ENCODE data around the gene LDLRAP1.
"Not testable (repeated sequence)": the region's sequence is repeated elsewhere in the genome, so short reads cannot be mapped to it uniquely, and the experiment has no call there.

The LDLRAP1 gene

DNA sequence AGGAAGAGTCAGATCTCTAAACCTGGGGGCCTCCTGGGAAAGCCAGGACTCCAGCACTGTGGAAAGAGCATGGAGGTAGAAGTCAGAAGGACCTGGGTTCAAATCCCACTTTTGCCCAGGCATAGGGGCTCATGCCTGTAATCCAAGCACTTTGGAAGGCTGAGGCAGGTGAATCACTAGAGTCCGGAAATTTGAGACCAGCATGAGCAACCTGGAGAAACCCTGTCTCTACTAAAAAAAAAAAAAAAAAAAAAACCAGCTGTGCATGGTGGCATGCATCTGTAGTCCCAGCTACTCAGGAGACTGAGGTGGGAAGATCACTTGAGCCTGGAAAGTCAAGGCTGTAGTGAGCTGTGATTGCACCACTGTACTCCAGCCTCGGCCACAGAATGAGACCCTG lies 31.8 kb downstream of the LDLRAP1 start:
- DNase-seq (ENCODE audit: low read depth, low spot score): no peak

DNA sequence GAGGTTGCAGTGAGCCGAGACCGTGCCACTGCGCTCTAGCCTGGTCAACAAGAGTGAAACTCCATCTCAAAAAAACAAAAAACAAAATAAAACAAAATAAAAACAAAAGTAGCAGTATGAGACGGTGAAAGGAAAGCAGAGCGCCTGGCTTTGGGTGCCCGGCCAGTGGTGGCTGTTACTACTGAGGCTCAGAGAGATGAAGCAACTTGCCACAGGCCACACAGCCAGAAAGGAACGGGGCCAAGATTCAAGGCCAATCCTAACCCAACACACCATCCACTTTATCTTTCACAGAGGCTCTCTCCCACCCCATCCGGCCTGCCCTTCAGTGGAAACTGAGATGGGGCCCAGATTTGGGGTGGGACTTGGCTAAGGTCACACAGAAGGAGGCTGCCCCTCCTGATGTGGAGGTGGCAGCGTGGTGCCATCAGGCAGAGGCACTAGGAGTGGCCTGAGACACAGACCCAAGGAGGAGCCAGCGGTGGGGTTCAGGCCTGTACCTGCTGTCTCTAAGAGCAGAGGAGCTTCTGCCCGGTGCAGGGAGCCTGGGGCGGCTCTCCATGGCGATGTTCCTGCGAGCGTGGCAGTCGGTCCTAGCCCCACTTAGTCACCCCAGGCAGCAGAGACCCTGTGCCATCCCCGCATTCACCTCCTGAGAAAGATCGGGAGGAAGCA lies 33.2 kb downstream of the LDLRAP1 start:
- DNase-seq (ENCODE audit: low read depth, low spot score): no peak

DNA sequence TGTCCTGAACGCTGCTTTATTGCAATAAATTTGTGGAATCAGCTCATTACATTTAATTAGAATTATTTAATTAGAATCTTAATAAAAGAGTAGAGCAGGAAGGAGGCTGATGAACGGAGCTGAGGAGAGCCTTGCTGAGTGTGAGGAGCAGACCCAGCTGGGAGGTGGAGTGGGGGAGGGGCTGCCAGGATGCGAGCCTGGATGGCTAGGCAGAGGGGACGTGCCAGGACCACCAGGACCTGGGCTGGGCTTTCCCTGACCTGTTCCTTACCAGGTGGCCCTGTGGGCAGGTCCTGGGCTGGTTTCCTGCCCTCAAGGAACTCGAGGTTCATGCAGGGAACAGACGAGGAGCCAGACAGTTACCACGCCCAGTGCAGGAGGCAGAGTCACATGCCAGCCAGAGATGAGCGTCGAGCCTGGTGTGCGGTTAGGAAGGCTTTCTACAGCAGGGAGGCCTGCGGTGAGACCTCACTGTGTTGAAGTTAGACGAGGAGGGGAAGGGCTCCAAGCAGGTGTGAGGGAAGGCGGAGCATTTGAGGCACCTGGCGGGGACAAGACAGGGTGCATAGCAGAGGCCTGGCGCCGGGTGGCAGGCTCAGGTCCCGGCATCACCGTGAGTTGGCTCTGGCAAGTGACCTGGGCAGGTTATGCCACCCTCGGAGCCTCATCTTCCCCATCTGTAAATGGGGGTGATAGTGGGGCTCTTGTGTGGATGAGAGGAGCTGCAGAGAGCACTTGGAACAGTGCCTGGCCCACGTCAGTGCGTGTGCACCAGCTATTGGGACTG lies 33.9 kb downstream of the LDLRAP1 start:
- DNase-seq (ENCODE audit: low read depth, low spot score): no peak

DNA sequence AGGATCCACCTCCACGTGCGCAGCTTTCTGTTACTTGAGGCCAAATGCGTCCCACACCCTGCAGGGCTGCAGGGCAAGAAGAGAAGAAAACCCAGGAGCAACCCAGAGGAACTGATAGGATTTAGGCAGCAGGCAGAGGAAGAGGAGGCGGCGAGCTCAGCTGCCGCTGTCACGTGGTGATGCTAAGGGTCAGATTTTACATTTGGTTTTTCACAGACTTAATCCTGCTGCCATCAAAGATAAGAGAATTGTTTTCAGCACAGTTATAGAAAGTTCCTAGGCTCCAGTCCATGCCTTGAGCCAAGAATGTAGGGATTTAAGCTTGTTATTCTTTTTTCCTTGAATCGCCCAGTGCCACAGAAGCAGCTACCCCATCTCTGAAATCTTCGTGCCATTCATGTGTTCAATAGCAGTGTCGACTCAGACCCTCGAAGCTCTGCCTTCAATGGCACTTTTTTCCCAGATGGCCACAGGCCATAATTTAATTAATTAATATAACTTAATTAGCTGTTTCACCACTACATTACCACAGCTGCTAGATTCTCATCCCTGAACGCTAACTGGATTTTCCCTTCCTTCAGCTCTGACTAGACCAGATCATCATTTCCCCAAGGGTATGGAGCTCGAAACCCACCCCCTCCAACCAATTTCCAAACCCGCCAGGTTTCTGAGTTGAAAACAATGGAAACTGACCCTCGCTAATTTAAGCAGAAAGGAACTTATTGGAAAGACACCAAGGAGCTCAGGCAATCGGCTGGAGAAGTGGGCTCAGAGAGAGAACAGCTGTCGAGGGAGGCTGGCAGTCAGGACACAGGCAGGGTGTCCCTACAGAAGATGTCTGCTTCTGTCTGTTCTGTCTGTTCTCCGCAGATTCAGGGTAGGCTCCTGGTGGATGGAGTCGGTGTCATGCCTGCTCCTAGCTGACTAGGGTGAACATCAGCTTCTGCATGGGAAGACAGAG lies 36.2 kb downstream of the LDLRAP1 start:
- no peak for DNase-seq (ENCODE audit: low read depth, low spot score)

DNA sequence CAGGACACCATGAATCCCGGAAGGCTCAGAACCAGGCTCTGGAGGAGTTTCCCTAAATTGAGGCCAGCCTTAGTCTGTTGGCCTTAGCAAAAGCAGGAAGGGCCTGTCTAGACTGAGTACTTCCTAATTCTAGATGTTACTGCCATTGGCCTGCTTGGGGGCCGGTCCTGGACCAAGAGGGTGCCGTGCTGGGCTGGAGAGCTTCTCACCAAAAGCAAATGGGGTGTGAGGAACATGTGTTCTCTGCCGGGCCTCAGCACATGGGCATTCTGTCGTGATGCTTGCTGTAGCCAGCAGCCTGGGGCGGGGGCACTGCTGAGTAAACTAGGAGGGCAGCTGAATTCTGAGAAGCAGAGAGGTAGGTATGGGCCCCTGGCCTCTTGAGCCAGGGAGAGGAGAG lies 37.5 kb downstream of the LDLRAP1 start:
- DNase-seq (ENCODE audit: low read depth, low spot score): no peak

DNA sequence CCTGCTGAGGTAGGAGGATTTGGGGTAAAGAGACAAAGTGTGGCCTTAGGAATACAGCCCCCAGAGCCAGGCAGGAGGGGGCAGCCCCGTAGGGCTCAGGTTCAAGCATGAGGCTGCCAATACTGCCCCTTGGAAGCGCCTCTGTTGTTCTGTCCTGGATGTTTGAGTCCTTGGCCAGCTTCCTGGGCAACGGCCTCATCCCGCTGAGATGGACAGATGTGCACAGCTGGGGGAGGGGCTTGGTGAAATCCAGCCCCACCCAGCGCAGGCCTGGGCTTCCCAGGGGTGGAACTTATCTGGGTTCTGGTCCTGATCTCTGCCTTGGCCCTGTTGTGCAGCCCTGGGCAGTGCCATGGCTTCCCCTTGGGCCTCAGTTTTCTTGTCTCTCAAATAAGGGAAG lies 38.4 kb downstream of the LDLRAP1 start:
- DNase-seq (ENCODE audit: low read depth, low spot score): no peak

DNA sequence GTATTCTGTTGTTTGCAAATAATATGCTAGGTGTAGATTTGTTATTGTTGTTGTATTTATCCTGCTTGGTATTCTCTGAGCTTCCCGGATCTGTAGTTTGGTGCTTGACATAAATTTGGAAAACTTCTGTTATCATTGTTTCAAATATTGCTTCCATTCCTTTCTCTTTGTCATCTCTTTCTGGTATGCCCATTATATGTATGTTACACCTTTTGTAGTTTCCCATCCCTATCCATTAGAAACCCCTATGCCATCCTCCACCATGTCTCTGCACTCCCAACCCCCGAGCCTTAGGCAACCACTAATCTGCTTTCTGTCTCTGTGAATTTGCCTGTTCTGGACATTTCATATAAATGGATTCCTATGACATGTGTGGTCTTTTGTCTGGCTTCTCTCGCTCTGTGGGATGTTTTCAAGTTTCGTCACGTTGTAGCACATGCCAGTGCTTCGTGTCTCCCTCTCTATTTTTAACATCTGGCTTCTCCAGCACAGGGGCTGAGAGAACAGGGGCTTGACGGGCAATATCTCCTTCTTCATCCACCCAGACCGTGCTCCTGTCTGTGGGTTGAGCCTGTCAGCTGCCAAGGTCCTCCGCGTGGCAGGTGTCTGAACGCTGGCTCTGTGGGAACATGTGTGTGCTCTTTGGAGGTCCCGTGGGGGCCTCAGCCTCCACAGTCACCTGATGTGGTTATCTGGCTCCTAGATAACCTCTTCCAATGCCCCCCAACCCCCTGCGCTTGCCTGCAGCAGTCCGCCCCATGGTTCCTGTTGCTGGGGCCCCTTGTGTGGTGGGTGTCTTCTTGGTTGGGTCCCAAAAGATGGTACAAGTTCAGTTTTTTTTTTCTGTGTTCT lies 40.3 kb downstream of the LDLRAP1 start:
- DNase-seq (ENCODE audit: low read depth, low spot score): no peak

DNA sequence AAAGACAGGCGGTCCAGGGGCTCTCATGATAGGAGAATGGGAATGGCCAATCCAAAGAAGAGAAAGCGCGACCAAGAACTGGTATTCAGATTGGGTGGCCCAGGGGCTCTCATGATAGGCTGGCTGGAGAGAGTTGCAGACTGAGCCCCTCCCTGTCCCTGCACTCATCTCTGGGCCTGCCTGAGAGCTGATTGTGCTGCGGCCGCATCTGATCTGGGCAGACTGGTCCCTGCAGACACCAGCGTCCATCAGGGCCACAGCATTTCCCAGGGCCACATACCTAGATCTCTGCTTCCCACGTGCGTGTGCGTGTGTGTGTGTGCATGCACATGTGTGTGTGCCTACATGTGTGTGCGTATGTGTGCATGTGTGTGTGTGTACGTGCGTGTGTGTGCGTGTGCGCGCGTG lies 42.8 kb downstream of the LDLRAP1 start:
- DNase-seq (ENCODE audit: low read depth, low spot score): no peak

DNA sequence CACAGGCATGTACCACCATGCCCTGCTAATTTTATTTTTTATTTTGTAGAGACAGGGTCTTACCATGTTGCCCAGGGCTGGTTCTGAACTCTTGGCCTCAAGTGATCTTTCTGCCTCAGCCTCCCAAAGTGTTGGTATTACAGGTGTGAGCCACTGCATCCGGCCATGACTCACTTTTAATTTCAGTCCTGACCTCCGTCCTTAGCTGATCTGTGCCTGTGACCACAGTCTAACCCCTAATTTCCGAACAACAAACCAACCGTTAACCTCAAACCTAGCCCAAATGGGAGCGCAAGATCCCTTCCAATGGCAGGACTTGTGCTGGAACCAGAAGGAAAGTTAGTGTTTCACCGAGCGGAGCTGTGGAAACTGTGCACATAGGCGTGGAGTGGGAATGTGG lies 43.9 kb downstream of the LDLRAP1 start:
- no peak for DNase-seq (ENCODE audit: low read depth, low spot score)

DNA sequence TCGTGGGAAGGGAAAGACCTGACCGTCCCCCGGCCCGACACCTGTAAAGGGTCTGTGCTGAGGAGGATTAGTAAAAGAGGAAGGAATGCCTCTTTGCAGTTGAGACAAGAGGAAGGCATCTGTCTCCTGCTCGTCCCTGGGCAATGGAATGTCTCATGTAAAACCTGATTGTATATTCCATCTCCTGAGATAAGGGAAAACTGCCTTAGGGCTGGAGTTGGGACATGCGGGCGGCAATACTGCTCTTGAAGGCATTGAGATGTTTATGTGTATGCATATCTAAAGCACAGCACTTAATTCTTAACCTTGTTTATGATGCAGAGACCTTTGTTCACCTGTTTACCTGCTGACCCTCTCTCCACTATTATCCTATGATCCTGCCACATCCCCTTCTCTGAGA lies 44.8 kb downstream of the LDLRAP1 start:
- not testable (repeated sequence) for DNase-seq (ENCODE audit: low read depth, low spot score)

DNA sequence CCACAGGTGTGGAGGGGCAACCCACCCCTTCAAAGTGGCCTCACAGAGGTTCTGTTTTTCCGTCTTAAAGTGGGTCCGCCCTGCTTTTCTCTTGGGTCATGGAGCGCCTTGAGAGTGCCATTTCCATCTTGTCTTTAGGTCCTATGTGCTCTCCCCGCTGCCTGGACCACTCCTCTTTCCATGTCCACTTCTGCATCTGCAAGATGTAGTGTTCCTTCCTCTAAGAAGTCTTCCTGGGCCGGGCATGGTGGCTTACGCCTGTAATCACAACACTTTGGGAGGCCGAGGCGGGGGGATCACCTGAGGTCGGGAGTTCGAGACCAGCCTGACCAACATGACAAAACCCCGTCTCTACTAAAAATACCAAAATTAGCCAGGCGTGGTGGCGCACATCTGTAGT lies 45.4 kb downstream of the LDLRAP1 start:
- DNase-seq (ENCODE audit: low read depth, low spot score): not testable (repeated sequence)

DNA sequence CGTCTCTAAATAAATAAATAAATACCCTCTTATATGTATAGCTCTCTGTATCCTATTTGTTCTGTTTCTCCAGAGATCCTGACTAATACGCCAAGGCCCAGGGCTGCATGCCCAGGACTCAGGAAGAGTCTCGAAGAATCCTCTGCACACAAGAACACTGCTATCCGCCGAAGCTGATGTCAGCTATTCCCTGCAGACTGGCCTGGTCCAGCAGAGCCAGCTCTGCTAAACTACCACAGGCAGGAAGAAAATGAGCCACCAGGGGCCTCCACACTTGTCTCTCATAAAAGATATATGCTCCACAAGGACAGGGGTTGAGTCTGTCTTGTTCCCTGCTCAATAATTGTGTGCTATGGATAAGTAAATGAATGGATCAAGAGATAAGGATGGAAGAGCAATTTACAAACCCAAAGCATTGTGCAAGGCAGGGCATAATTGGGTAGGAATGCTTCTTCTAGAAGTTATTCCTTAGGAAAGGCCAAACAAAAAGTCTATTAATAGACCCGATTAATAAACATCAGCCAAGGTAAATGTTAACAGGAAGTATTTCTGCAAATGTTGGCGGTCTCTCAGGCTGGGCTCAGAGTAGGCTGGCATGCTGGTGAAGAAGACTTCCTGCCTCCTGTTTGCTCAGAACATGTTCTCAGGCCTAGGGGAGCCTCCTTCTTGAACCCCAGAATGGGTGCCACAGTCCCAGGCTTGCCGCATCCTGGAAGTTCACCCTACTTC lies 46.9 kb downstream of the LDLRAP1 start:
- no peak for DNase-seq (ENCODE audit: low read depth, low spot score)

DNA sequence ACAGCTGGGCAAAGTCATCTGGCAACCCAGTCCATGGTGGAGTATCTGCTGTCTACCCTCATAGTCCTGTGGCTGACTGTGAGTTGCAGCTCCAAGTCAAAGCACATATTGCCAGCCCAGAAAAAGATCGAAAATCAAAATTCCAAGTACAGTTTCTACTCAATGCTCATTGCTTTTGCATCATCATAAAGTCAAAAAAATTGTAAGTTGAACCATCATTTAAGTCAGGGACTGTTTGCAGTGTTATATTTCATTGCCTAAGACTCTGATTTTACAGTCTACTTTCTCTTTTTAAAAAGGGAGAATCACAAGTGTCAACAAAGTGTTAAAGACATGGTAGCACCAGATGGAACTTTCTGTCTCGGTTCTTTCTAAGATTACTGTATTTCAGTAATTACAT lies 50.5 kb downstream of the LDLRAP1 start:
- no peak for DNase-seq (ENCODE audit: low read depth, low spot score)

DNA sequence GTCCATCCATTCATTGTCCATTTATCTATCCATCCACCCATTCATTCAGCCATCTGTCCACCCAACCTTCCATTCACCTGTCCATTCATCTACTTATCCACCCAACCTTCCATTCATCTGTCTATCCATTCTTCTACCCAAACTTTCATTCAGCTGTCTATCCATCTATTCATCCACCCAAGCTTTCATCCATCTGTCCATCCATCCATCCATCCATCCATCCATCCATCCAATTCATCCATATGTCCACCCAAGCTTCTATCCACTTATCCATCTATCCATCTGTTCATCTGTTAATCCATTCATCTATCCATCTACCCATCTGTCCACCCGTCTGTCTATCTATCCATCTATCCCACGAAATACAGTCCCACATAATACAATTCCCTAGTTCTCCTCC lies 51.6 kb downstream of the LDLRAP1 start:
- no peak for DNase-seq (ENCODE audit: low read depth, low spot score)

DNA sequence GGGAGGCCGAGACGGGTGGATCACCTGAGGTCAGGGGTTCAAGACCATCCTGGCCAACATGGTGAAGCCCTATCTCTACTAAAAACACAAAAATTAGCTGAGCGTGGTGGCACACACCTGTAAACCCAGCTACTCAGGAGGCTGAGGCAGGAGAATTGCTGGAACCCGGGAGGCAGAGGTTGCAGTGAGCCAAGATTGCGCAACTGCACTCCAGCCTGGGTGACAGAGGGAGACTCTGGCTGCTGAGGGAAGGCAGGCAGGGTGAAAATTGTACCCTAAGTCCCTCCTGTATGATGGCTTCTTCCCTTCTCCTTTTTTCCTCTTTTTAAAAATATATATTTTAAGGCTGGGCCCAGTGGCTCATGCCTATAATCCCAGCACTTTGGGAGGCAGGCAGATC lies 53.2 kb downstream of the LDLRAP1 start:
- DNase-seq (ENCODE audit: low read depth, low spot score): not testable (repeated sequence)

DNA sequence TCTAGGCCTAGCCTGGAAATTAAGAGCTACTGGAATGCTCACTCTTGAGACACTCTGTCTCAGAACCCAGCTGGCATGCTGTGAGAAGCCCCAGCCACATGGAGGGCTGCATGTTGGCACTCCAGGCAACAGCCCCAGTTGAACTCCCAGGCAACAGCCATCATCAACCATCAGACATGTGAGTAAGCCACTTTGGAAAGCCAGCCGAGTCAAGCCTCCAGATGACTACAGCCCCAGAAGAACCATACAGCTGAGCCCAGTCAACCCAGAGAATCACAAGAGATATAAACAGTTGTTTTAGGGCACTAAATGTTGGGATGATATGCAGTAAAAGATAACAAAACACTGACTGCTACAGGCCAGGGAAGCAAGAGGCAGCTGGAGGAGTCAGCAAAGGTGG lies 55.5 kb downstream of the LDLRAP1 start:
- no peak for DNase-seq (ENCODE audit: low read depth, low spot score)

DNA sequence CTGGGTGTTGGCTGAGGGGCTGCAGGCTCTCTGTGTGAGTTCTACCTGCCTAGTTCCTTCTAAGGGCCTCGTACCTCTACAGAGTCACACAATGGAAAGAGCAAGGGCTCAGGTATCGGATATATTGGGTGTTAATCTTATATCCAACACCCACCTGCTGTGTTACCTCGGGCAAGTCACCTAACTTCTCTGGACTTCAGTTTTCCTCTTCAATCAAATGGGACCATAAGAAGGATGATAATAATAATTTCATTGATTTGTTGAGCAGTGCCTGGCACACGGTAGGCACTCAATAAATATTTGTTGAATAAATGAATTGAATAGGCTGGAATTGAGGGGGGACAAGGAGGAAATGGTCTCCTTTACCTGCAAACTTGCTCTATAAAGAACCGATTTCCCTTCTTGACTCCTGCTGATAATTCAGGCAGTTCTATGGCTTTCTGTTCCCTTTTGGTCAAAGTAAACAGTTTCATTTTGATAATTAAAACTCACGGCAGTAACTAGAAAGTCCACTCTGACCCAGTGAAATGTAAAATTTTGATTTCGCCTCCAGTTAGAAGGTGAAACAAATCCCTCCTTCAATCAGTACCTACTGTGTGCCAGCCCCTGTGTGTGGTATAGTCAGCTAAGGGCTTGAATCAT lies 56.7 kb downstream of the LDLRAP1 start:
- DNase-seq (ENCODE audit: low read depth, low spot score): no peak

DNA sequence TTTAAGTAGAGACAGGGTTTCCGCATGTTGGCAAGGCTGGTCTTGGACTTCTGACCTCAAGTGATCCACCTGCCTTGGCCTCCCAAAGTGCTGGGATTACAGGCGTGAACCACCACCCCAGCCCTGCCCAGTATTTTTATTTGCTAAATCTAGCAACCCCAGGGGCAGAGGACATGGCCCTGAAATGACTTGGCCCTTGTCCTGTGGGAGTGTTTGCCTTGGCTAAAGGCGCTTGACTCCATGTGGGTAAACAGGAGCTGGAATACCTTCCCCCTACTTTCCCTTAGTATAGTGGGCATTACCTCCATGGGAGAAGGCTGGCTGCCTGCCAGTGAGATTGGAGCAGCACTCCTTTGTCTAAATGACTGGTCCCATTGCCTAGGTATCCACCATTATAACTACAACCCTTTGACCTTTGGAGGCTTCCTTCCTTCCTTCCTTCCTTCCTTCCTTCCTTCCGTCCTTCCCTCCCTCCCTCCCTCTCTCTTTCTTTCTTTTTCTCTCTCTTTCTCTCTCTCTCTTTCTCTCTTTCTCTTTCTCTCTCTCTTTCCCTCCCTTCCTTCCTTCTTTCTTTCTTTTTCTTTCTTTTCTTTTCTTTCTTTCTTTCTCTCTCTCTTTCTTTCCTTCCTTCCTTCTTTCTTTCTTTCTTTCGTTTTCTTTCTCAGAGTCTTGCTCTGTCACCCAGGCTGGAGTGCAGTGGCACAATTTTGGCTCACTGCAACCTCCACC lies 57.7 kb downstream of the LDLRAP1 start:
- not testable (repeated sequence) for DNase-seq (ENCODE audit: low read depth, low spot score)

DNA sequence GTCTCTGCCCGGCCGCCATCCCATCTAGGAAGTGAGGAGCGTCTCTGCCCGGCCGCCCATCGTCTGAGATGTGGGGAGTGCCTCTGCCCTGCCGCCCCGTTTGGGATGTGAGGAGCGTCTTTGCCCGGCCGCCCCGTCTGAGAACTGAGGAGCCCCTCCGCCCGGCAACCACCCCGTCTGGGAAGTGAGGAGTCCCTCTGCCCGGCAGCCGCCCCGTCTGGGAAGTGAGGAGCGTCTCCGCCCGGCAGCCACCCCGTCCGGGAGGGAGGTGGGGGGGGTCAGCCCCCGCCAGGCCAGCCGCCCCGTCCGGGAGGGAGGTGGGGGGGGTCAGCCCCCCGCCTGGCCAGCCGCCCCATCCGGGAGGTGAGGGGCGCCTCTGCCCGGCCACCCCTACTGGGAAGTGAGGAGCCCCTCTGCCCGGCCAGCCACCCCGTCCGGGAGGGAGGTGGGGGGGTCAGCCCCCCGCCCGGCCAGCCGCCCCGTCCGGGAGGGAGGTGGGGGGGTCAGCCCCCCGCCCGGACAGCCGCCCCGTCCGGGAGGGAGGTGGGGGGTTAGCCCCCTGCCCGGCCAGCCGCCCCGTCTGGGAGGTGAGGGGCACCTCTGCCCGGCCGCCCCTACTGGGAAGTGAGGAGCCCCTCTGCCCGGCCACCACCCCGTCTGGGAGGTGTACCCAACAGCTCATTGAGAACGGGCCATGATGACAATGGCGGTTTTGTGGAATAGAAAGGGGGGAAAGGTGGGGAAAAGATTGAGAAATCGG lies 60.6 kb downstream of the LDLRAP1 start:
- not testable (repeated sequence) for DNase-seq (ENCODE audit: low read depth, low spot score)
